Measurements from ENCODE around the gene ZNF621.
"Not testable (repeated sequence)": the region's sequence is repeated elsewhere in the genome, so short reads cannot be mapped to it uniquely, and the experiment has no call there.

ZNF621 gene

DNA sequence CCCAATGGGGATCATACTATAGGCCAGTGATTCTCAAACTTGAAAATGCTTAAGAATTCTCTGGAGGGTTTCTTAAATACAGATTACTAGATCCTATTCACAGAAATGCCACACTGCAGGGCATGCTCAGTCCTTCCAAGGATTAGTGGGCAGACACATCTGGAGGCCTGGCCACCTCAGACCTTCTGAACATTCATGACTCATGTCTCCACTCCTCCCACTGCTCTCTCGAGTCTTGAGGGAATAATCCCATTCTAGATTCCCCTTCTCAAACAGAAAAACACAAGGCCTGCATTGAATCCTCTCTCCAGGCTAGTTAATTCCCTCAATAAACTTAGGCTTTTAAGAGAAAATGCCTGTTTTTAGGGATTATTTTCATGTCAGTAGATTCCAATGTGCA, 22.1 kb downstream of the ZNF621 start:
- DNase-seq = no peak

DNA sequence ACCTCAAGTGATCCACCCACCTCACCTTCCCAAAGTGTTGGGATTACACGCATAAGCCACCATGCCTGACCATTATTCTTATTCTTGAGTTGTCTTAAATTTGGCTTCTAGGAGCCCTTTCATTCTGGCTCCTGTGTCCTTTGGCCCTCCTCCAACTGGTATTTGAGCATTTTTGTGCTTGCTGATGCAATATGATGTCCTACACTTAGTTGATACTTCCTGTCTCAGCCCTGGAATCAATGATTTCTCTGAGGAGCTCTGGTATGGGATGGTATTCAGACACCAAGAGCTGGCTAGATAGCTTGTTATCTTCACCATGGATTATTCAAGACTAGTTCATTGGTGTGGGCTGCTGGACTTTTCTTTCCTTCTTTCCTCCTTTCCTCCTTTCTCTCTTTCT, 25.4 kb downstream of the ZNF621 start:
- DNase-seq = no peak

DNA sequence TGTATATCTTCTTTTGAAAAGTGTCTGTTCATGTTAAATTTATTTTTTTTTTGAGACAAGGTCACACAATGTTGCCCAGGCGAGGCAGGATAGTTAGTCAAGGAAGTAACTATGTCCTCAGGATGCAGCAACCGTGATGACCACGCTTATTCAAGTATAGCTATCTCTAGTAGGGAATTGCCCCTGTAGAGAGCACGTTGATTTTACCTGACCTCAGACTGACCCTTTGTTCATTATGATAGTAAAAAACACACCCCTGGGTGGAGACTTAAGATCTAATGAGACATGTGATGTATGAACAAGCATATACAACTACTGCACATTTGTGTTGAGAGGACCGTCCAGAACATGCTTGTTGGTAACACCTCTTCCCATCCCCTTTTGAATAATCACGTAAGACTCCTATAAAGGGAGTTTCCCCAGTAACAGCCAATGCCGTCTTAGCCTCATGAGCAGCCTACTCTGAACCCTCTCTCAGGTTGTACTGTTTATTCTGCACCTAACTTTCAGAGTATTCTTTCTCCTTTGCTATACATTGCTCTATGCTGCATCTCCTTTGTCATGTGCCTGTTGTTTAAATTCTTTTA, 32.9 kb downstream of the ZNF621 start:
- DNase-seq = no peak

DNA sequence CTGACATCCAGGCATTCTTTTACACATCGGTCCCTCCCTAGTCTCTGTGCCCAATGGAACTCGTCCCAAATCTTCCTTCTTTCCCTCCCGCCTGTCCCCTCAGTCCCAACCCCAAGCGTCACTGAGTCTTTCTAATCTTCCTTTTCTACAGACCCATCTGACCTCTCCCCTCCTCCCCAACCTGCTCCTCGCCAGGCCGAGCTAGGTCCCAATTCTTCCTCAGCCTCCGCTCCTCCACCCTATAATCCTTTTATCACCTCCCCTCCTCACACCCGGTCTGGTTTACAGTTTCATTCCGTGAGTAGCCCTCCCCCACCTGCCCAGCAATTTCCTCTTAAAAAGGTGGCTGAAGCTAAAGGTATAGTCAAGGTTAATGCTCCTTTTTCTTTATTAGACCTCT, 37.7 kb downstream of the ZNF621 start:
- DNase-seq = not testable (repeated sequence)

DNA sequence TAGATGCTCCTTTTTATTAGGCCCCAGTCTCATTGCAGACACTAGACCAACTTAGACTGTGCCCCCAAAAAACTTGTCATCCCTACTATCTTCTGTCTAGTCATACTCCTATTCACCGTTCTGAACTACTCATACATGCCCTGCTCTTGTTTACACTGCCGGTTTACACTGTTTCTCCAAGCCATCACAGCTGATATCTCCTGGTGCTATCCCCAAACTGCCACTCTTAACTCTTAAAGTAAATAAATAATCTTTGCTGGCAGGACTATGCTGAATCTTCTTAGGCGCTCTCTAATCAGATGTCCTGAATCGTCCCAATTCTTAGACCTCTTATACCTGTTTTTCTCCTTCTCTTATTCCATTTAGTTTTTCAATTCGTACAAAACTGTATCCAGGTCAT, 40.9 kb downstream of the ZNF621 start:
- DNase-seq = not testable (repeated sequence)

DNA sequence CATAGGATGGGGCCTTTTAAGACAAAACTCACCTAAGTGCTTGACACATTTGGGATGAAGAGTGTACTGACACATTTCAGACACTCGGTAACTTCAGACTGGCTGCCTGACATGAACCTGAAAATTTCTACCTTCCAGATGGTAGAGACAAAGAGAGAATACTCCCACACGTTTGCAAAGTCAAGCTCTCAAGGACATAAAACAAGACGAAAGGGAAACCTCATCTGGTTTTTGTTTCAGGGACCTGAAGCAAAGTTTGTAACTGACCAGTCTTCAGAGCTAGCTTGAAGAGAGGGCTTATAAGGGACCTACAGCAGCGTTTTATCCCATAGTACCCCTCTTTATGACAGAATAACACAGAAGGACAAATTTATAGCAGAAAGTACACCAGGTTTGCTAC, 41.9 kb downstream of the ZNF621 start:
- DNase-seq = no peak

DNA sequence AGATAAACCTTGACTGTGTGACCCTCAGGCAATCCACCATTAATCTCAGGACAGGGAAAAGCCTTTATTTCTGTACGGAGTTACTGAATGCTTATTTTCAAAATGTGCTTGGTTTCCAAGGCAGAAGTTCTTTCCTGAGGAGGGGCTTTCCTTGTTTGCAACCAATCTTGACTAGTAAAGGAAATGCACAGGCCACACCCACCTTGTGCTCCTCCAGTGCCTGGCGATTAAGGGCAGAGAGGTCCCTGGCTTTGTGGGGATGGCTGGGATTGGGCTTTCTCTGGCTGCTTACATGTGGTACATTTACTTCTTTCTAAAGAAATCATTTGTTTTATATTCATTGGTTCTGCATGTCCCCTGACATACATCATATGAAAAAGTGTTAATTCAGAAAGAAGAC, 47.8 kb downstream of the ZNF621 start:
- no peak for DNase-seq

DNA sequence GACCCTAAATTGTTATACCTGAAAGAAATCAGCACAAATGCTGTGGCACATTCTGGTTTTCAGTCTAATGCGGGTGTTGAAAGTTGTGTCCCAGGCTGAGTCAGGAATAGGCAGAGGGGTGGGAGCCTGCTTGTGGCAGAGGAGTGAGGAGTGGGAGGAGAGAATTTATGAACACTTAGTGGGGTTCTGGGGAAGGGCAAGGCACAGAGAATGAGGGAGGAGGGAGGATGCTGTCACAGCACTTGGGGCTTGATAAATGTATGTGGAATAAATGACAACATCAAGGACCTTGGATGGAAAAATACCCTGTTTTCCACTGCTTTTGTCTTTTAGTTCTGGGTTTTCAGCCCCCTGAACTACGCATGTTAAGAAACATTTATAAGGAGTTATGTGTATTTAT, 49.3 kb downstream of the ZNF621 start:
- DNase-seq = no peak

DNA sequence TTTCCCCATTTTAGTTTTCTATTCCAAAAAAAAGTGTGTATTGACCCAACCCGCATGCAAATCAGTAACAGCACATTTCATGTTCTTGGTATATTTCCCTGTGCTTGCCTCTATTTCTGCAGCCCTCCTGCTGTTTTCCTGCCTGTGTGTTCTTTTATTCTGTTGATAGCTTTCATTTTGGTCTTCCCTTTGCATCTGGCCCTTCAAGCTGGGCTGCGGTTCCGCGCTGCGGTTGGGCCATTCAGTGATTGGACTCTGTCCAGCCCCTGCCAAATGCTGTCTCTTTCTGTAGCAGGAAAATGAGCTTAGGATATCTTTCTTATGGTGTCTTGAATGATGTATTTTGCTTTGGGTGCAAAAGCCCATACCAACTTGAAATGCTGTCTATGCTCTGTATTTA, 49.9 kb downstream of the ZNF621 start:
- no peak for DNase-seq

DNA sequence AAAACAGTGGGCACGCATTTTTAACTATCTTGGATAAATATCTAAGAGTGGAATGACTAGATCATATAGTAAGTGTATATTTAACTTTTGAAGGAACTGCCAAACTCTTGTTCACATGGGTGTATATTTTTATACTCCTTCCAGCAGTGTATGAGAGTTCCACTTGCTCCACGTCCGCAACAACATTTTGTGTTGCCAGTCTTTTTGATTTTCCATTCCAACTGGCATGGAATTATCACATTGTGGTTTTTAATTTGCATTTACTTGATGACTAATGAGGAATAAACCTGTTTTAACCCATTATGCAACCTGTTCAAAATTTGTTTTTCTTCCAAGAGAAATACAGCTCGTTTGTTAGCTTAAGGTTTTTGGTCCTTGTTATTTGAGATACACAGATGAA, 51.6 kb downstream of the ZNF621 start:
- DNase-seq = no peak

DNA sequence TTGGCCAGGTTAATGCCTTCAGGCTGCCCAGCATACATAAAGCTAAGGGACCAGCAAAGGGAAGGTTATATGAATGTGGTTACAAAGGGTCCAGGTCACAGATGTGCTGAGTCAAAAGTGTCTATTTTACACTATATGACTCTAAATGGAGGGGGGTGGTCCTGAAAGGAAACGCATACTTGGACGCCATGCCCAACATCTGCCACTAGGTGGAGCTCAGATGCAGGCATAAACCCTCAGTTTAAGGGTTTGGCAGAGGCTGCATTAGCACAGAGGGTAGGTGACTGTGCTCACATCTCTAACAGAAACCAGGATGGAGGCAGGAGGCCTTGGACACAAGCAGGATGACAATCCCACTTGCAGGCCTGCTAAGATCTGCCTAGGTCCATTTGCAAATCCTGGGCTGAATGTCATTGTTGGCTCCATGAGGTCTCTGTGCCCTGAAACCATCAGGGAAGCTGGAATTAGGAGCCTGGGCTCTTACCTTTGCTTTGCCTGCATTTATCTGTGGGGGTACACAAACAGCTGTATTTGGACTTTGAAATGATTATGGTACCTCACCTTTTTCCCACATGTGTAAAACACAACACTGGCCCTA, 55.8 kb downstream of the ZNF621 start:
- peak; percentile 83 for DNase-seq

DNA sequence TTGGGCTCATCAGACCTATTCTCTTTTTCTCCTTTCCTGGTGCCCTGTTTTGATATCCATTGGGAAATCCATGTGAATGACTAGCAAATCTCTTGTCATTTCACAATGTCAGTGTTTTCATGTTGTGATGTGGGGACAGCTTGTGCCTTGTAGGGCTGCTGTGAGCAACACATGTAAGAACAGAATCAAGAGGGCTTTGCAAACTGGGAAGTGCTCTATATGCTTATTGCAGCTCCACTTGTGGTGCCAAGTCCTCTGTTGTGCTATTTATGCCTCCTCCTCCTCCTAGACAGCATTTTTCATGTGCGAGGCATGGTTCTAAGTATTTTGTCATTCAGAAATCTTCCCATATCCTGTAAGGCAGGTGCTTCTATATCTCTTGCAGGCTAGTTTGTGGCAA, 56.4 kb downstream of the ZNF621 start:
- no peak for DNase-seq

DNA sequence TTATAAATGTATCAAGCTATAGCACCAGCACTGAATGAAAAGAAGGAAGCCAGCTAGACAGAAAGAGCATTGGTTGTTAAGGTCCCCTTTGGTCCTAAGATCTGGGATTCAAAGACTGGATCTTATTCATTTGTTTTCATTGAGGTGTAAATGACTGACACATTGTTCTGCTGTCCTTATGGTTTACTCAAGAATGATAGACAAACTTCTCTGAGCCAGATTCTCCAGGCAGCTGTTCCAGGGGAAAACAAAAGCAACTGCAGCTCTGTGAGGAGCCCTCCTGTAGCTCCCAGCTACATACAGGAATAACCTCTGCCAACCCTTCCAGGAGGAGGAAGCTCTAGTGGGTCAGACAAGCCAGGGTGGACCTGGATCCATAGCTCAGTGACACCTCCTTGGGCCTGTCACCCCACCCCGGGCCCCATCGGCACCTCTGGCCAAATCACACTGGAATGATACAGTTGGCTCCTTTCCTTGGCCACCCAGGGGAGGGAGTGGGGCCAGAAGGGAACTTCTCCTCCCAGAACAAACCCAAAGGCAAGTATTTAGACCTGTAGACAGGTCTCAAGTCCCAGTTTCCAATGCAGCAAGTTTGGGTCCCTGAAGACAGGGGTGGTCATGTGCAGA, 57.8 kb downstream of the ZNF621 start:
- no peak for DNase-seq

DNA sequence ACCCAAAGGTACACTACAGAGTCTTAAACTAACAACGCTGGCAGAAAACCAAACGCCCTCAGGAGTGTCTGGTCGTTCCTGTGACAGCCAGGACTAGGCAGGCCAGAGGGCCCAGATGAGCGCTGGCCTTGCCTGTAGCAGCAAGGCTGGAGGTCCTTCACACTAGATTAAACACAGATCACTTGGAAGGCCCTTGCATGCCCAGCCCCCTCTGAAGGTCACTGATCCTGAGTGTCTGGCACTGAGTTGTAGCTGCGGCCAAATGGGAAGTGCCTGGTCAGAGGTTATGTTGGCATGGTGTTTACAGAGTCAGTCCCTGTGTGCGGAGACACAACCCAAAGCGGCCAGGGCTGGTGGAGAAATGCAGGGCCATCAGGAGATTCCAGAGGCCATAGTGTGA, 58.9 kb downstream of the ZNF621 start:
- DNase-seq = no peak

DNA sequence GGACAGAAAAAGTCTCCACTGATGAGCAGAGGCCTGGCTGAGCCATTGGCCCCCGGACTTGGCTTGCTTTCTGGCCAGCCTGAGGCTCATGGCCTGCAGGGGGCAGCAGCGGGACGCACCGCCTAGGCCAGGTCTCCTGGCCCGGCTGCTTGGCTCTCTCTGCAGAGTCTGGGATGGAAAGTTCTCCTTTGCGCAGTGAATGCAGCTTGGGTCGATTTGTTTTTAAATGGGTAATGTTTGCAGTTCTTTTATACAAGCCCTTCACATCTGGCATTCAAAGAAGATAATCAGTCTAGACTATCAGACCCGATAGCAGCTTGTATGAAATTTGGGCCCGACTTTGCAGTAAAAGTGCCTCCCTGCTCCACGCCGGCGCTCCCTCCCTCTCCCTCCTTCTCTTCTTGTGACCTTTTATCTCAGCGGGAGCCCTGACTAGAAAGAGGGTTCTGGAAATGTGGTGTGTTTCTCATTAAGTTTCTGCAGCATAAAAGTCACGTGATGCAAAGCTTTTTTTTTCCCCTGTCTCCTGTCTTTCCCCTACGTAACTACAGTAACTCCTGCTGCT, 59.9 kb downstream of the ZNF621 start:
- peak; percentile 88 for DNase-seq

DNA sequence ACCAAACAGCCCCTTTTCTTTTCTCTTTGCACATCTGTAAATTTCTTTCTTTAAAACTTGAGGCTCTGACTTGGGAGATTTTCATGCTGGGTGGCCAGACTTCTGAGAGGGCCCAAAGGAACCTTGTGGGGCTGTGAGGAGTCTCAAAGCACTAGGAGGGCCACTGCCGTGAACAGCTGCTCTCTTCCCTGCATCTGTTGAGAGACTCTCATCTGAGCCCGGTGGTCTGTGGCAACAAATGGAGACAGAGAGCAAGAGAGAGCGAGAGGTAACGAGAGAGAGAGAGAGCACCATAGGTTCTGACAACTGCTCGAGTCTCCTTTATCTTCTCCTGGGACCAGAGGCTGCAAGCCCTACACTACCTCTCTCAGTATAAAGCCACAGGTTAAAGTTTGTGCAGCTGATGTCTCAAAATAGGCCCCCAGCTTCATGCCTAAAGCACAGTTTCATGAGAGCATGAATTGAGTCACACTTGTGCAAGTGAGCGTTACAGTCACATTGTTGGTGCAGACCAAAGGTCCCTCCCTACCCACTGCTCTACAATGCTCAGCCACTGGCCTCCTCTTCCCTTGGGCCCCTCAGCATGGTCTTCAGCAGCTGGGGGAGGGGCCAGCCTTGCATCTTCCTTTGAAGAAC, 60.7 kb downstream of the ZNF621 start:
- no peak for DNase-seq

DNA sequence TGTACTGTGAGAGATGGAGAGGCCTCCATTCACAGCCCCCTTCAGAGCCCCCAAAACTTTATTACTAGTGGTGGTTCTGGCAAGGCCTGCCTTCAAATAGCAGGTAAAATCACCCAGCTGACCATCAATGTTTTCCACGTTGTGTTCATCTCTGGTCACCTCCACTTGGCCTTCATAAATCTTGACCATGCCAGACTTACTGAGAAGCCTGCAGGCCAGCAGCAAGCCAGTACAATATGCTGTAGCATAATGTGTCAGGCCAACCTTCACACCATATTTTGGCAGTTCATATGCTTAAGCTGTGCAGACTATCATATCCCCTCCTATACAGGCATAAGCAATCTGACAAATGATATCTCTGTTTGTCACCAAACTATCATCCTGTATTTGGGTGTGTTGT, 62.1 kb downstream of the ZNF621 start:
- no peak for DNase-seq

DNA sequence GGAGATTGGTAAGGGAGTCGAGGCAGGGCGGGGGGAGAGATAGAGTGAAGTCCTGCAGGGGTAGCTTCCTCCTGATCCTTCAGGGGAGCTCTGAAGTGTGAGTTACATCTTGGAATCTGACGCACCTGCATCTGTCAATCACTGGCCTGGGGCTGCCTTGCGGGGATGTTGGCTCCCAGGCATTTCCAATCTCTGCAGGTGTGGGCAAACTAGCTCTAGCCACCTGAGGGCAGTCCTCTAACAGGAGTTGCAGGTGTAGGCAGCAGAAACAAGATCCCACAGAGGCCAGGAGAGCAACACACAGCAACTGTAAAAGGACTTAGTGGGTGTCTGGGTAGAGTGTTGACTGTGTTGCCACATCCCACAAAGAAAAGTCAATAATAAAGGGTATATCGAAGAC, 63.6 kb downstream of the ZNF621 start:
- no peak for DNase-seq
